ENCODE results near the gene DHDH.

Gene DHDH

DNA sequence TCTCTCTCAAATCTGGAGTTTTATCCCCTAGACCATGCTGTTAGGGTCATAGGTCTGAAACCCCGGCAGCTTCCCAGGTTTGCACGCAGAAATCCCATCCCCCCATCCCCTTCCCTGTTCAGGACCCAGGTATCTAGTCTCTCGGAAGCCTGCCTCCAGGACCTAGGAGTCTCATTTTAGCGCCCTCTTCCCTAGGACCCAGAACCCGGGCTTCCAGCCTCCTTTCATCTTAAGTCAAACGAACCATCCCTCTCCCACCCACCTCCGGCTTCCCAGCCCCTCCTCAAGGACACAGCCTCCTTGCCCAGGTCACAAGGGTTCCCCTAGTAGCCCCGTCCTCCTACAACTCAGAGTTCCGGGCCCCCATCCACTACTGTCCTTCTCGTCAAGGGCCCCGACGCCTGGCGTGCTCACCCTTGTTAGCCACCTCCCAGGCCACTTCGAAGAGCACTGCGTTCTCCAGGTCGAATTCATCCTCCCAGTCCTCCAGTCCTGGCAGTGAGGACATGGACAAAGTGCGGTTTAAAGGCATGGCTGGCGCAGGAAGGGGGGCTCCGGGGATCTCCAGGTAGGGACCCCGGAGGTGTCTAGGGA is 59.2 kb downstream of the DHDH start:
- no peak for DNase-seq (ENCODE audit: low spot score)

DNA sequence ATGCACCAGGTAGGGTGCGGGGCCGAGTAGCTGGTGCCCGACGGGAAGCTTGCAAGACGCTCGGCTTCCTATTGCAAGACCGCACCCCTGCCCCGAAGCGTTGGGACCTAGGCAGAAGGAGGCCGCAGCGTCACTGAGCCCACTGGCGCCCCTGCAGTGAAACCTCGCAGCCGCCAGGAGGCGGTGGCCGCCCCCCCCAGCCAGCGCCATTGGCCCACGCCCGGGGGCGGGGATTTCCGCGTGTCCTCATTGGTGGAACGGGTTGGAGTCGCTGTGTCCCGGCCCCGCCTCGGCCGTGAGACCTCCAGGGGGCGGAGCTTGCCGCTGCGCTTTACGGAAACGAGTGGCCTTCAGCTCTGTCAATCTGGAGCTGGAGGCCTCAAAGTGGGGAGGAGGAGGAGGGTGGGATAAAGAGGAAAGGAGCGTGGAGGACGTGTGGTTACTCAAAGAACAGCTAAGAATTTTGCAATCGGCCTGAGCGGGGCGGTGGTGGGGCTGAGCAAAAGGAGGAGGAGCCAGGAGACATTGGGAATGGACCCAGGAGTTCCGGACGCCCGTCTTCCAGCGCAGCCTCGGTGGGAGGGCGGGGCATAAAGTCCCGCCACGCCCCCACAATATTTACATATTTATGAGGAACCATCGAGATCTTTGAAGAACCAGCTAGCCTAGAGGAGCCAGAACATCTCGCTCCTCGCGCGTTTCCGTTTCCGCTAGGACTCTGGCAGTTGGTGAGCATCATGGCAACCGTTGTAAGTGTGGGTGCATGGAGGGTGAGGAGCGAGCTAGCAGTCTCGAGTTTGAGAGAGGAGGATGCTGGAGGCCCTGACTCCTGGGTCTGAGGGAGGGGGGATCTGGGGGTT is 59.9 kb downstream of the DHDH start, which contains the start of the genes GYS1 and RUVBL2:
GYS1 (minus strand) TSS at position 135 of the 860 bp plus-strand sequence. CDS start 197 bp downstream, outside the sequence.
RUVBL2 (plus strand) TSS at position 713 of the 860 bp plus-strand sequence; CDS start at position 738, 25 bp downstream.
- DNase-seq (ENCODE audit: low spot score), result peak; percentile 100

DNA sequence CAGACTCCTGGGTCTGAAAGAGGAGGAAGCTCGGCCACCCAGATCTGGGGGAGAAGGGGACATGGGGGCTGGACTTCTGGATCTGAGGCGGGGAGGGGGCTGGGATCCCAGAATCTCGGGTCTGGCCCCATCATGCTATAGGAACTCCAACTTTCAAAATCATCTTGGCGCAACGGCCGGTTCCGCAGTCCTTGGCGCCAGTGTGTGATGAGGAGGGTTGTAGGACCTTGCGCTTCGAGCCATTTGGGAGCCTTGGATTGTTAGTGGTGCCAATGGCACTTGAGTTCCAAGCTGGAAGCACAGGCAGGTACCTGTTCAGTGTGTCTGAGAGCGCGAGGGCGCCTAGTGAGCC is 60.5 kb downstream of the DHDH start:
- DNase-seq (ENCODE audit: low spot score), result no peak

Measured in hematopoietic multipotent progenitor cell treated with erythropoietin and hydrocortisone succinate and interleukin-3 and kit ligand, for 17 days (in vitro differentiated cells).